ENCODE data around the gene STRIP1. TPM values are rescaled to one million over a fixed set of nuclear protein-coding genes. Genes with fewer than 3 reads are reported as not detected.
A peak's percentile ranks its signal among the peaks of the same experiment; 100 is the strongest.

The STRIP1 gene
- total and polyA plus RNA-seq, 2 donors (not counting 3 experiments of a cell fraction or from before 2014, with no cell fraction given) = 26.2 to 42.1 TPM

- Histone ChIP-seq H3K27me3 (ENCODE audit: control insufficient read depth in 2 of 2, insufficient read depth in 2 of 2, low read length in 2 of 2) (no peaks in the 10 kb centered on the region), H3K4me3 (replicated peaks in 1 of 3; ENCODE audit: insufficient read depth in 1 of 3, low read depth in 1 of 3, low read length in 3 of 3) (peak overlapping the region; percentile 57 to 82 (median 76)), H3K79me2 (ENCODE audit: control insufficient read depth, insufficient read depth, low read length) (peaks cover 26% of the 10 kb centered on the region), H3K27ac (ENCODE audit: insufficient read depth, low read depth, low read length) (no peak overlapping the region), H3K9me3 (replicated peaks; ENCODE audit: control insufficient read depth, insufficient read depth, low read length) (no peaks in the 10 kb centered on the region), H3K36me3 (ENCODE audit: control insufficient read depth in 2 of 2, extremely low read depth in 1 of 2, insufficient read depth in 2 of 2, low read length in 2 of 2) (peaks cover 4 to 11% of the 10 kb centered on the region in 2 experiments), H3K9me1 (replicated peaks; ENCODE audit: control insufficient read depth, extremely low read depth, insufficient read depth, low read length) (no peaks in the 10 kb centered on the region), H4K20me1 (replicated peaks; ENCODE audit: control insufficient read depth, extremely low read depth, insufficient read depth, low read length) (no peaks in the 10 kb centered on the region), H3K4me2 (ENCODE audit: insufficient read depth, low read length) (peak overlapping the region; percentile 89), H2AFZ (ENCODE audit: low read depth, low read length) (peak overlapping the region; percentile 96), H3K4me1 (ENCODE audit: control insufficient read depth, extremely low read depth, insufficient read depth, low read length) (peaks cover 9% of the 10 kb centered on the region), H3K9ac (replicated peaks; ENCODE audit: extremely low read depth, insufficient read depth, low read length) (peak overlapping the region; percentile 36)
- no peak for DNase-seq (ENCODE audit: low read depth, low spot score)
- ChIA-PET POLR2A (interaction anchor here (1.0 kb wide), 1 partner anchor 305 kb away, joined by 4 read pairs; the partner anchor contains the start of gene RBM15), CTCF (interaction anchor here (0.8 to 2.0 kb wide), 10 partner anchors 11 to 502 kb away, joined by 4 to 12 read pairs (median 6); partner anchors contain the start of gene AHCYL1)
- dilution Hi-C loops (cut with MboI; ENCODE audit: extremely low pct_ligation_motif_present, low sequenced_read_pairs) (no loop called here), intact Hi-C loops (cut with micrococcal nuclease) (loop anchor here (5.0 to 10.0 kb wide), 2 partner anchors 939 to 1473 kb away; partner anchors contain the start of gene TMEM167B)
- BruUV-seq (replicated peaks) = TSS peak; percentile 72
- FAIRE-seq = no peak
- TF ChIP-seq, protein P1, sequence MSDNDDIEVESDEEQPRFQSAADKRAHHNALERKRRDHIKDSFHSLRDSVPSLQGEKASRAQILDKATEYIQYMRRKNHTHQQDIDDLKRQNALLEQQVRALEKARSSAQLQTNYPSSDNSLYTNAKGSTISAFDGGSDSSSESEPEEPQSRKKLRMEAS (IDR thresholded peaks at IDR 0.05; ENCODE audit: insufficient read depth, insufficient read length) = no peak
- TF ChIP-seq POLR2A (IDR thresholded peaks at IDR 0.05; ENCODE audit: low read depth, low read length) (no peak), POLR2AphosphoS5 (IDR thresholded peaks at IDR 0.05; ENCODE audit: insufficient read depth, low read depth, low read length) (no peak), GATA2 (IDR thresholded peaks at IDR 0.05; ENCODE audit: insufficient read depth, insufficient read length, low read depth, low read length) (no peak), CTCF (IDR thresholded peaks at IDR 0.05; ENCODE audit: extremely low read depth in 1 of 2, insufficient read depth in 1 of 2, low read depth in 1 of 2, low read length in 2 of 2) (no peak), MYC (IDR thresholded peaks at IDR 0.05; ENCODE audit: low read depth, low read length) (no peak)
Measured at GRCh38 chr1:110034040-110034450, 379 bp upstream of the STRIP1 start.

Measured in endothelial cell of umbilical vein (primary cell).